OCI-LY3 (cell line): Measurements from ENCODE around the gene MRTFA.

ENCODE experiments used
- H2AFZ ChIP-seq: fragments of 200-600, 300-600 bp; shearing (Covaris generic); 2 replicates; pipeline ENCODE4 v1.6.0; 2014; ENCODE audit warnings: antibody characterized with exemption, low read depth, low read length
- H3K27ac ChIP-seq: fragments of 200-600, 300-600 bp; sonication (generic); 2 replicates; pipeline ENCODE4 v1.5.1; 2014; ENCODE audit warnings: mild to moderate bottlenecking, low read length, moderate library complexity, mixed read lengths
- H3K27me3 ChIP-seq: fragments of 200-600, 300-600 bp; sonication (generic); 2 replicates; pipeline ENCODE4 v1.6.1; 2014; ENCODE audit warnings: low read depth, low read length, mixed read lengths
- H3K36me3 ChIP-seq: fragments of 200-600, 300-600 bp; sonication (generic); replicated peaks from 2 replicates; pipeline ENCODE3; 2014; ENCODE audit warnings: low read depth, low read length, mixed read lengths
- H3K4me1 ChIP-seq: fragments of 300-600, 200-600 bp; sonication (generic); 2 replicates; pipeline ENCODE4 v1.6.1; 2014; ENCODE audit warnings: low read length, mixed read lengths
- H3K4me2 ChIP-seq: fragments of 200-600, 300-600 bp; sonication (generic); 2 replicates; pipeline ENCODE4 v1.6.1; 2014; ENCODE audit warnings: low read length, mixed read lengths
- H3K4me3 ChIP-seq: fragments of 300-600, 200-600 bp; sonication (generic); 2 replicates; pipeline ENCODE4 v1.5.1; 2014; ENCODE audit warnings: antibody characterized with exemption, mild to moderate bottlenecking, low read length, moderate library complexity
- H3K79me2 ChIP-seq: fragments of 300-600, 200-600 bp; shearing (Covaris generic); 2 replicates; pipeline ENCODE4 v1.6.1; 2014; ENCODE audit warnings: mild to moderate bottlenecking, low read length, mixed read lengths
- H3K9ac ChIP-seq: fragments of 300-600, 200-600 bp; shearing (Covaris generic); 2 replicates; pipeline ENCODE4 v1.6.0; 2014; ENCODE audit warnings: mild to moderate bottlenecking, low read length, moderate library complexity
- H3K9me3 ChIP-seq: fragments of 200-600, 300-600 bp; shearing (Covaris generic); 2 replicates; pipeline ENCODE4 v1.6.1; 2014; ENCODE audit warnings: low read length, mixed read lengths; ENCODE audit not compliant: insufficient read depth
- H4K20me1 ChIP-seq: fragments of 200-600, 300-600 bp; sonication (generic); 2 replicates; pipeline ENCODE4 v1.6.1; 2016; ENCODE audit warnings: low read length, mixed read lengths; ENCODE audit not compliant: insufficient read depth
- CTCF ChIP-seq: fragments of 200-600, 300-600 bp; sonication (generic); IDR thresholded peaks from 2 replicates; pipeline ENCODE4 v1.5.1; 2014; ENCODE audit warnings: antibody characterized with exemption, low read length, low read depth
- EZH2phosphoT487 ChIP-seq: fragments of 200-600 bp; shearing (Covaris generic); IDR thresholded peaks from 2 replicates; pipeline ENCODE4 v1.6.1; 2018; ENCODE audit warnings: antibody characterized with exemption, mixed run types, low read depth

The MRTFA gene

GRCh38 chr22:40401532-40401931 lies 235.0 kb downstream of the MRTFA start:
- Histone ChIP-seq H4K20me1 (peaks cover 3% of the 10 kb centered on the region; the same call in 1 of the 2 replicates), H3K36me3 (peaks cover 23% of the 10 kb centered on the region), H3K27ac (no peak overlapping the region), H3K4me2 (no peak overlapping the region), H3K27me3 (no peaks in the 10 kb centered on the region), H3K9me3 (no peaks in the 10 kb centered on the region), H2AFZ (no peak overlapping the region), H3K4me1 (peaks cover 33% of the 10 kb centered on the region), H3K9ac (no peak overlapping the region), H3K79me2 (no peaks in the 10 kb centered on the region), H3K4me3 (no peak overlapping the region)
- TF ChIP-seq CTCF = no peak

GRCh38 chr22:40400159-40400558 lies 236.4 kb downstream of the MRTFA start:
- no peak overlapping the region for H3K9ac ChIP-seq
- H3K36me3 ChIP-seq = peaks cover 22% of the 10 kb centered on the region
- no peak overlapping the region for H2AFZ ChIP-seq
- no peaks in the 10 kb centered on the region for H3K27me3 ChIP-seq
- no peak overlapping the region for H3K4me3 ChIP-seq
- H3K4me2 ChIP-seq = peak overlapping the region; percentile 46
- no peaks in the 10 kb centered on the region for H3K79me2 ChIP-seq
- TF ChIP-seq EZH2phosphoT487 (no peak), CTCF (no peak)
- H3K9me3 ChIP-seq = no peaks in the 10 kb centered on the region
- peaks cover 33% of the 10 kb centered on the region for H3K4me1 ChIP-seq
- peak overlapping the region; percentile 49 for H3K27ac ChIP-seq
- H4K20me1 ChIP-seq = peaks cover 3% of the 10 kb centered on the region; the same call in 1 of the 2 replicates

- Histone ChIP-seq H3K79me2 (no peaks in the 10 kb centered on the region), H4K20me1 (peaks cover 3% of the 10 kb centered on the region; the same call in 1 of the 2 replicates), H2AFZ (no peak overlapping the region), H3K4me1 (peaks cover 33% of the 10 kb centered on the region), H3K9ac (no peak overlapping the region), H3K36me3 (peaks cover 22% of the 10 kb centered on the region), H3K9me3 (no peaks in the 10 kb centered on the region), H3K4me2 (peak overlapping the region; percentile 46), H3K4me3 (no peak overlapping the region), H3K27ac (peak overlapping the region; percentile 49), H3K27me3 (no peaks in the 10 kb centered on the region)
- TF ChIP-seq EZH2phosphoT487 (no peak), CTCF (no peak)
These were observed 236.9 kb downstream of the MRTFA start for GRCh38 chr22:40399621-40400020.

- H2AFZ ChIP-seq = no peak overlapping the region
- no peaks in the 10 kb centered on the region for H3K9me3 ChIP-seq
- H3K9ac ChIP-seq = no peak overlapping the region
- no peak for TF ChIP-seq EZH2phosphoT487
- no peak overlapping the region for H3K4me2 ChIP-seq
- H3K79me2 ChIP-seq = no peaks in the 10 kb centered on the region
- H3K36me3 ChIP-seq = peaks cover 13% of the 10 kb centered on the region
- peaks cover 3% of the 10 kb centered on the region; the same call in 1 of the 2 replicates for H4K20me1 ChIP-seq
- no peaks in the 10 kb centered on the region for H3K27me3 ChIP-seq
- no peak overlapping the region for H3K27ac ChIP-seq
- H3K4me3 ChIP-seq = no peak overlapping the region
- H3K4me1 ChIP-seq = peaks cover 33% of the 10 kb centered on the region
These were observed 239.1 kb downstream of the MRTFA start for GRCh38 chr22:40397396-40397795.
